HG03432 (cell line): ENCODE data around the gene SLC25A36.
"Not testable (repeated sequence)": the region's sequence is repeated elsewhere in the genome, so short reads cannot be mapped to it uniquely, and the experiment has no call there.

Experiments used
- ATAC-seq: cut with Tn5 transposase; IDR thresholded peaks from one replicate; pipeline ENCODE4 v1.9.1; 2021; ENCODE audit warnings: mild to moderate bottlenecking, moderate library complexity; ENCODE audit not compliant: unreplicated experiment

The SLC25A36 gene

DNA sequence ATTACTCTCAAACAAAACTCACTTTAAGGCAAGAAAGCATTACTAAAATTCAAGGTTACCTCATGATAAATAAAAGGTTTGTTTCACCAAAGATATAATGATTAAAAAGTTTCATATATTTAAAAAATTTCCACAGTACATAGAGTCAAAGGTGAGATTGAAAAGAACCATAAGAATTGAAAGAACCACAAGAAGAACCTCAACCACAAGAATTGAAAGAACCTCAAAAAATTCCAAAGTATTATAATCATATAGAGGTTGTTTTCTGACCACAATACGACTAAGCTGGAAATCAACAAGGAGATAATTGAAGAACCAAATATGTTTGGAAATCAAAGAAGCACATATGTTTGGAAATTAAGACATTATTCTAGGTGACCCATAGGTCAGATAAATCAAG is 52.7 kb downstream of the SLC25A36 start:
- ATAC-seq: no peak

DNA sequence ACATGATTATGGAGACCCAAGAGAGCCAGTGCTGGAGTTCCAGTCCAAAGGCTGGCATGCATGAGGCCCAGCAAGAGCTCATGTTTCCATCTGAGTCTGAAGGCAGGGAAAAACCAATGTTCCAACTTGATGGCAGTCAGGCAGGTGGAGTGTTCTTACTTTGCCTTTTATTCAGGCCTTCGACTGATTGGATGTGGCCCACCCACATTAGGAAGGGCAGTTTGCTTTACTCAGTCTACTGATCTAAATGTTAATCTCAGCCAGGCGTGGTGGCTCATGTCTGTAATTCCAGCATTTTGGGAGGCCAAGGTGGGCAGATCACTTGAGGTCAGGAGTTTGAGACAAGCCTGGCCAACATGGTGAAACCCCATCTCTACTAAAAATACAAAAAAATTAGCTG is 53.2 kb downstream of the SLC25A36 start:
- not testable (repeated sequence) for ATAC-seq

DNA sequence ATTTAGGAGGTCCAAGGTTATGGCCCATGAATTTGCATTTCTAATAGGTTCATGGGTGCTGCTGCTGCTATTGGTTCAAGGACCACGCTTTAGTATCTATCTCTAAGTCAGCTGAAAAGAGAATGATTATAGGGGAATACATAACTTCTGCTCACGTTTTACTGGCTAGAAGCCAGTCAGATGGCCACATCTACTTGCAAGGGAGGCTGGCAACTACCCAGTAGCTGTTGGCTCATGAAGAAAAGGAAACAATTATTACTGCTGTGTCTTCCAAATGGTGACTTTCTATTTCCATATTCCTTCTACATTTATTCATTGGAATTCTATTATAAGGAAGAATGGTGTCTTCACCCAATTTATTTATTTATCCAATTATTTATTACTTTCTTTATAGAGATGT is 54.2 kb downstream of the SLC25A36 start:
- ATAC-seq: no peak

DNA sequence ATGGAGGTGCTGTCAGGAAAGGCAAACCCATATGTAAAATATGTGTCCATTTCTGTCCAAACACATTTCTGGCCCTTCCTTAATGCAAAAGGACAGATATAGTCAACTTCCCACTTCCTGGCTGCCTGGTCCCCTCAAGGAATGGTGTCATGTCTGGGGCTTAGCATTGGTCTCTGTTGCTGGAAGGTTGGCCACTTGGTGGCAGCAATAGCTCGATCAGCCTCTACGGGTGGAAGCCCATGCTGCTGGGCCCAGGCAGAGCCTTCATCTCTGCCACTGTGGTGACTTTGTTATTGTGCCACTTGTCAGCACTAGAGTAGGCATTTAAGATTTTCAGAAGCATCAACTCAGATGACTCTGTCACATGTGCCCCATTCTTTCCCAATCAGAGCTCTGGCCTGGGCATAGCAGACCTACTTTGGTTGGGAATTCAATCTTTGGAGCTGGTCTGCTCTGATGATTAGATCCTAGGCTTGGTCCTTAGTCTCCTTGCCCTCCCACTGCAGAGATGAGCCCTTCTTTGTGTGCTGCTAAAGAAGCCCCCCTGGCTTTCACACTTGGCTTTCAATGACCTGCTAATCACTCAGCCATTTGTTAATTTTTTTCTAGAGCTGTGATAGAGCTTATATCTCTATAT is 58.5 kb downstream of the SLC25A36 start:
- ATAC-seq: peak; percentile 59

DNA sequence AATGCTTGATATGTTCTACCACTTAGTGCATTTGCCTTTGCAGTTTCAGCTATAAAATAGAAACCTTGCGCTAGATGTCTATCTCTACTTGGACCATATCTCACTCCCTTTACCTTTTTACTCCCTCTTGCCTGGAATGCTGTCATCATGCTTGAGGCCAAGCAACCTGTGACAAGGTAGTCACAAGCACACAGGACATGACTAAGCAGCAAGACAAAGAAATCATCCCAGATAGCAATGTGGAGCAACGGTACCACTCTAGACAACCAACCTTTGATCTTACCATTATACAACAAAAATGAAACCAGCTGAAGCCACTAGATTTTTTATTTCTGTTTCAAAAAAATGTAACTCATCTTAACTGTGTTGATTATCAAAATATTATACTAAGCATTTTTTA is 59.0 kb downstream of the SLC25A36 start:
- ATAC-seq: no peak

DNA sequence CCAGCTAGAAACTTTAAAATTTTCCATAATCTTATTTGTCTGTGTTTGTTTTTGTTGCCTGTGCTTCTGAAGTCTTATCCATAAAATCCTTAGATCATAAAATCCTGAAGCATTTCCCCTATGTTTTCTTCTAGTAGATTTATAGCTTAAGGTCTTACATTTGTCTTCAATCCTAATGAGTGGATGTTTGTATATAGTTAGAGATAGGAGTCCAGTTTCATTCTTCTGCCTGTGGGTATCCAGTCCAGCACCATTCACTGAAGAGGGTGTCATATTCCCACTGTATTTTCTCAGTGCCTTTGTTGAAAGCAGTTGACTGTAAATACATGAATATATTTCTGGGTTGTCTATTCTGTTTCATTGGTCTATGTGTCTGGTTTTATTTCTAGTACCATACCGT is 64.7 kb downstream of the SLC25A36 start:
- ATAC-seq: no peak

DNA sequence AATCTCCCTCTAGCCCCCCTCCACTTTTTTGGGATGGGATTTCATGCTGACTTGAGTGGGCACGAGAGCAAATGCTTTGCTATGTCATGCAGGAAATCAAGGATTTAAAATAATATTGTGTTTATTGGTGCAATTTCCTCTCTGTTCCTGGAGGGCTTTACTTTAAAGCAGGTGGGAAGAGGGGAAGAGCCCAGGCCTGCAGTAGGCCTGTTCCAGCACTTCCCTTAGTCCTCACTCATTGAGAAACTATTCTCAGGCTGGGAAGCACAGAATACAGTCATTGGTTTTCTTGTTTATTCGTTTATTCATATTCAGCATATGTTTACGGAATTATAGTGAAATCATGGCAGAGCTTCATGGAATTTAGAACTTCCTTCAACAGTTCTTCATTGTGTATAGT is 67.9 kb downstream of the SLC25A36 start:
- no peak for ATAC-seq

DNA sequence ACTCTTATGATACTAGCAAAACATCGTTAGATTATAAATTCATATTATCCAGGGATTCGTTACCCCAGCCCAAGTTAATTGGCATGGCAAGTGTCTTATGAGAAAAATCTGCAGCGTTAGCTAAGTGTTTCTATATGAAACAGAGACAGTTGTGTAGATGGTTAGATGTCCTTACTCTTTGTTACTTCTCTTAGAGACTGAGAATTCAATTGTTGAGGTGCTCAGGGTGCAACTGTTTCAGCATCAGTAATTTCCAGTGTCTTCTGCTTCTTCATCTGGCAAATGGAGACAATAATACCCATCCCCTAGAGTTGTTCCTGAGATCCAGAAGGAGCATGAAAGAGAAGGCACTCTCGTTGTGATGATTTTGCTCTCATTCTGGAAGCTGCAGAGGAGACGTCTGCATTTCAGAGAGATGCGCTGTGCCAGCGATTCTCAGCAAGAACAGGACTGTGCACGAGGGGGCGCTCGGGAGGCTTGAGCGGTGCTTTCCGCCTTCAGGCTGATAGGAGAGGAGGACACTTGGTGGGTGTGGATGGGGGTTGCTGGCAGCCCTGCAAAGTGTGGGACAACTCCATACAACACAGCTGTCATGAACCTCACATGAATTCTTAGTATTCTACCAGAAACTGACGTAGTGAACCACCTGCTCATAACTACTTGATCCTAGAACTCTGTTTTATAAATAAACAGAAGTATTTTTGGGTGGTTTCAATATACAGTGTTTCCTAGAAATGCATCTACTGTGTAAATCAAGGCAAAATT is 69.8 kb downstream of the SLC25A36 start:
- peak; percentile 76 for ATAC-seq

DNA sequence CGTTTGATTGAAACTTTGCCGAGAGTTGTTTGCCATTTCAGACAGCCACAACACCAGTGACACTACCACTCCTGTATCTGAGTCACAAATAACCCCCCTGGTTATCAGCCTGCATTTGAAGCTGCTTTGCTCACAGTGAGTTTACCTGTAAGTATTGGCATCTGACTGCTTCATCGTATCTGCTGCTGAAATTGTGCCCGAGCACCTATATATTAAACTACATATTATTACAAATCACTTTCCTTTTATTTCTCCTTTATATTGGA is 70.3 kb downstream of the SLC25A36 start:
- no peak for ATAC-seq

DNA sequence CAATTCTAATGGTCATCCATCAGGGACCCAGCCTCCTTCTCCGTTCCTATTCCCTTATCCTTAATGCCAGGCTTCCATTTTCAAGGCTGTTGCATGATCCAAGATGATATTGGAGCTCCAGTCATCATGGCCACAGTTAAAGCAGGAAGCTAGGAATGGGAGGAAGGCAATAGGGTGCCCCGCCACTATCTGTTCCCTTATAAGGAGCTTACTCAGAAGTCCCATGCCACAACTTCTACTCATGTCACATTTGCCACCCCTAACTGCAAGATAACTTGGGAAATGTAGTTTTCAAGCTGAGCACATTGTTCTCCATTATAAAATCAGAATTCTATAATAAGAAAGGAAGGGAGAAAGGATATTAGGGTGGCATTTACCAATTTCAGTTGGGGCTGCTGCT is 70.9 kb downstream of the SLC25A36 start:
- ATAC-seq: no peak

DNA sequence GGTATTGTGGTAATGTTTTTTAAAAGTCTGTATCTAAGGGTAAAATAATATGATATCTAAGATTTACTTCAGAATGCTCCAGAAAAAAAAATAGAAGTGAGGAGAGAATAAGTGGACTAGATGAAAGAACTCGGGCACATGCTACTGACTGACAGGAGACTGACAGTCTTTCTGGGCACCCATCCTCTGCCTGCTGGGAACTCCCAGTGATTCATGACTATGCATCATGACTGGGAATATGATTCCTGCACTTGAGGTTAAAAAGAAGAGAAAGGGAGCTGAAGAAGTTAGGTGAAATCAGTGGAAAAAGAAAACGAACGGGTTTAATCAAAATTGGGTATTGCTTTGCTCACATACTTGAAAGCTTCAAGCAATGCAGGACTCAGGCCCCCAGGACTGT is 73.8 kb downstream of the SLC25A36 start:
- no peak for ATAC-seq

DNA sequence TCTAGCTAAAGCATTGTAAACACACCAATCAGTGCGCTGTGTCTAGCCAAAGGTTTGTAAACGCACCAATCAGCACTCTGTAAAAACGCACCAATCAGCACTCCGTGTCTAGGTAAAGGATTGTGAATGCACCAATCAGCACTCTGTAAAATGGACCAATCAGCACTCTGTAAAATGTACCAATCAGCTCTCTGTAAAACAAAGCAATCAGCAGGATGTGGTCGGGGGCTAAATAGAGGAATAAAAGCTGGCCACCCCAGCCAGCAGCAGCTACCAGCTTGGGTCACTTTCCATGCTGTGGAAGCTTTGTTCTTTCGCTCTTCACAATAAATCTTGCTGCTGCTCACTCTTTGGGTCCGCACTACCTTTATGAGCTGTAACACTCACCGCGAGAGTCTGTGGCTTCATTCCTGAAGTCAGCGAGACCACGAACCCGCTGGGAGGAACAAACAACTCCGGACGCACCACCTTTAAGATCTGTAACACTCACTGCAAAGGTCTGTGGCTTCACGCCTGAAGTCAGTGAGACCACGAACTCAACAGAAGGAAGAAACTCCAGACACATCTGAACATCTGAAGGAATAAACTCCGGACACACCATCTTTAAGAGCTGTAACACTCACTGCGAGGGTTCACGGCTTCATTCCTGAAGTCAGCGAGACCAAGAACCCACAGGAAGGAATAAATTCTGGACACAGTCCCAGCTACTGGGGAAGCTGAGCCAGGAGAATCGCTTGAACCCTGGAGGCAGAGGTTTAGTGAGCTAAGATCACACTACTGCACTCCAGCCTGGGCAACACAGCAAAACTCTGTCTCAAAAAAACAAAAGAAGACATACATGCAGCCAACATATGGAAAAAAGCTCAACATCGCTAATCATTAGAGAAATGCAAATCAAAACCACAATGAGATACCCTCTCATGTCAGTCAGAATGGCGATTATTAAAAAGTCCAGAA is 76.0 kb downstream of the SLC25A36 start:
- not testable (repeated sequence) for ATAC-seq

DNA sequence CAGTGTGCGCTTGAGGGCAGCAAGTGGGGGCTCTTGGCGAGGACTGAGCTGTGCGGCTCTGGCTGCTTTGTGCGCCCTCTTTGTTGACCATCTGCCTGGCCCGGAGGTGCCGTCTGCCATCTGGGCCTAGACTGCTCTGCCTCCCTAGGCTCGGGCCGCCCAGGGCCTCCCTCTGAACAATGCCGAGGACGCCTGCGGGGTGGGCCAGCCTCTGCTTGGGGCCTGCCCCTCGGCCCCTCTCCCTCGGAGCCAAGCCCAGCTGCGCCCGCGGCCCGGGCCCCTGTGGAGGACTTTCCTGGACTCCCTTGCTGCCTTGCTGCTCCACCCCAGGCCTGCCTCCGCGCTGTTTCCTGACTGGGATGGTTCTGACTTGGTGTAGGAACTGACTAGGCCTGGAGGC is 77.6 kb downstream of the SLC25A36 start:
- ATAC-seq: no peak

DNA sequence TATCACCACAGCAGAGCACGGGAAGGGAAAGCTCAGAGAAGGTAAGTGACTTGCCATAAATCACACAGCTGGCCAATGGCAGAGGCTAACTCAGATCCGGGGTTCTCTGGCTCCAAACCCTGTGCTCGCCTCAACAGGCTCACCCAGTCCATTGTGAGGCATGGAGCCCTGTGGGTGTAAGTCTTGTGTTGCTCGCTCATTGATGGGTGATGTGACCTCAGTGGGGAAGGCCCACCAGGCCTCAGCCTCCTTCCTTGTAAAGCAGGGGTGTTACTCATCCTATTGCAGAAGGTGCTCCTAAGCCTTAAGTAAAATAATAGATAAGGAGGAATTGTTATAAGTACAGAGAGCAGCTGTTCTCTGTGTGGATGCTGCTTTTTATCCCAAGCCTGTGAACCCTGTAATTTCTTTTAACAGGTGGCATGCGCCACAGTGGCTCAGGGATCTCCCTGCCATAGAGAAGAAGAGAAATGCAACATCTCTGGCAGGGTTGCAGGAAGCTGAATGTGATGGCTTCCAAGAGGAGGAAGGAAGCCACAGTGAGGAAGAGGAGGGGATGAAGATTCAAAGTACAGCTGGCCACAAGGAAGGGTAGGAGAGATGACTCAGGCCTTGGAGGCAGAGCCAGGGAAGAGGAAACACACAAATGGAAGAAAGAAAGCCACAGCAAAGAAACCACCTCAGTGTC is 78.7 kb downstream of the SLC25A36 start:
- no peak for ATAC-seq

DNA sequence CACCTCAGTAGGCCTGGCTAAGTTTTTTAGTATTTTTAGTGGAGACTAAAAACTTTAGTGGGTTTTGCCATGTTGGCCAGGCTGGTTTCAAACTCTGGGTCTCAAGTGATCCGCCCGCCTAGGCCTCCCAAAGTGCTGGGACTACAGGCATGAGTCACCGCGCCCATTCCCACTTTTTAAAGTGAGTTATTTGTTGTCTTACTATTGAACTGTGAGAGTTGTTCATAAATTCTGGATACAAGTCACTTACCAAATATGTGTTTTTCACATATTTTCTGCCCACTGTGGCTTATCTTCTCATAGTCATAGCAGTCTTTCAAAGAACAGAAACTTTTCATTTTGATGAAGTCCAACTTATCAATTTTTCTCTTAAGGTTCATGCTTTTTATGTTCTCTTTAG is 79.6 kb downstream of the SLC25A36 start:
- no peak for ATAC-seq
